GM23248 (cell line): ENCODE data around the gene ZNF526.

ENCODE experiments used
- EZH2 ChIP-seq: fragments of 200-600 bp; sonication (generic); IDR thresholded peaks from 2 replicates; pipeline ENCODE4 v1.6.1; 2018; ENCODE audit warnings: antibody characterized with exemption, mild to moderate bottlenecking; ENCODE audit not compliant: insufficient read depth, poor library complexity, severe bottlenecking
- EZH2phosphoT487 ChIP-seq: fragments of 200-600 bp; sonication (generic); IDR thresholded peaks from 2 replicates; pipeline ENCODE4 v1.6.1; 2018; ENCODE audit warnings: antibody characterized with exemption, moderate library complexity, mild to moderate bottlenecking, low read depth; ENCODE audit not compliant: insufficient read depth

DNA sequence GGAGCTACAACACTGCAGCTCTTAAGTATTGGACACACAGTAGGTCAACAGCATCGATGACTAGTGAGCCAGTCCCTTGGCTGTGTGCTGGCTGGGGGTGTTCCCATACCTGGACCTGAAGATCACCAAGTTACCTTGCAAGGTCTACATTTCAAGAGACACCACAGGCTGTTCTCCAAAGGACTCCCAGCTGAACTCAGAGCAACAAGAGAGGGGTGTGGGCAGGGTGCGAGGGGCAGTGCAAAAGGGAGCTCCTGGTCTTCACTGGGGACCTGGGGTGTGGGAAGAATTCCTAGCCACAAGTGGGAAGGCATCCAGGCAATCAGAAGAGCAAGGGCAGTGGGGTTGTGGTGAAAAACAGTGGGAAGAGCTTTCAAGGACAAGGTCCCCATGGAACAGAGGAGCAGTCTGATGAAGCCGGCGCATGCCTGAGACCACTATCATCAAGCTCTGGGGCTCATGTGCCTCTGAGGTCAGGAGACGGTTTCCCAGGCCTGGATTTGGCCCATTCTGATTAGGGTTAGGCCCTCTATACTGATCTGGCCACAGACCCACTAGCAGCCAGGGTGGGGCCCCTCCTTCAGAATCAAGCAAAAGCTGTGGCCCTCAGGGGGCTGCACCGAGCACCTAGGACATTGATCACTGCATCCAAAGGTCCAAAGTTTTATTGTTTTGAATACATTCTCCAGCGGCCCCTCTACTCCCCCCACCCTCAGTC lies 27.0 kb downstream of the ZNF526 start:
- no peak for TF ChIP-seq EZH2phosphoT487
- no peak for TF ChIP-seq EZH2
